Liver (tissue), 9 donors: ENCODE data around the gene ELL3. TPM values are rescaled to one million over a fixed set of nuclear protein-coding genes. Genes with fewer than 3 reads are reported as not detected.
"Not testable (repeated sequence)": the region's sequence is repeated elsewhere in the genome, so short reads cannot be mapped to it uniquely, and the experiment has no call there.

Source experiments
- DNase-seq: peaks from one replicate; pipeline ENCODE4 v3.0.0-alpha.2; 2017; ENCODE audit warnings: low spot score
- H3K27ac ChIP-seq, 2 donors: one replicate each; pipeline ENCODE4 v1.7.0; 2013; ENCODE audit warnings: inconsistent platforms in 2 of 2, low read length in 2 of 2, control low read depth in 1 of 2, low read depth in 1 of 2, mild to moderate bottlenecking in 1 of 2
- H3K27me3 ChIP-seq, 4 donors: one replicate each; pipeline versions ENCODE4 v1.6.1 to v1.7.0; 2013; ENCODE audit warnings: low read length in 3 of 4, inconsistent platforms in 1 of 4, mild to moderate bottlenecking in 1 of 4, moderate library complexity in 1 of 4; ENCODE audit not compliant: control insufficient read depth in 4 of 4, insufficient read depth in 4 of 4
- H3K36me3 ChIP-seq, 4 donors: one replicate each; pipeline versions ENCODE4 v1.6.1 to v1.7.0; 2013; ENCODE audit warnings: low read length in 3 of 4, mild to moderate bottlenecking in 3 of 4, low read depth in 1 of 4, moderate library complexity in 1 of 4; ENCODE audit not compliant: control insufficient read depth in 4 of 4, insufficient read depth in 3 of 4
- H3K4me1 ChIP-seq, 4 donors: one replicate each; pipeline versions ENCODE4 v1.6.1 to v1.7.0; 2013; ENCODE audit warnings: low read length in 3 of 4, mild to moderate bottlenecking in 3 of 4, moderate library complexity in 1 of 4; ENCODE audit not compliant: control insufficient read depth in 4 of 4, insufficient read depth in 4 of 4
- H3K4me3 ChIP-seq, 3 donors: one replicate each; pipeline versions ENCODE4 v1.6.1 to v1.7.0; 2013; ENCODE audit warnings: low read length in 3 of 3, control low read depth in 1 of 3, low read depth in 1 of 3, mild to moderate bottlenecking in 1 of 3
- H3K9ac ChIP-seq, 2 donors: one replicate each; pipeline ENCODE4 v1.7.0; 2013; ENCODE audit warnings: low read length in 2 of 2, mild to moderate bottlenecking in 2 of 2, moderate library complexity in 2 of 2, control low read depth in 1 of 2, low read depth in 1 of 2
- H3K9me3 ChIP-seq, 4 donors: one replicate each; pipeline versions ENCODE4 v1.6.1 to v1.7.0; 2013; ENCODE audit warnings: low read length in 3 of 4; ENCODE audit not compliant: control insufficient read depth in 4 of 4
- GABPA ChIP-seq, 2 donors: IDR thresholded peaks in 1 of 2; conservative IDR thresholded peaks in 1 of 2; 2 replicates each; pipeline ENCODE4 v1.6.1; 2016; ENCODE audit warnings: antibody characterized with exemption in 2 of 2, mild to moderate bottlenecking in 1 of 2, moderate library complexity in 1 of 2
- REST ChIP-seq: IDR thresholded peaks from 2 replicates; pipeline ENCODE4 v1.6.1; 2016; ENCODE audit warnings: antibody characterized with exemption, mild to moderate bottlenecking
- RXRA ChIP-seq, 2 donors: IDR thresholded peaks; 2 replicates each; pipeline ENCODE4 v1.6.1; 2017 to 2018; ENCODE audit warnings: antibody characterized with exemption in 2 of 2, mild to moderate bottlenecking in 1 of 2
- SP1 ChIP-seq: IDR thresholded peaks from 2 replicates; pipeline ENCODE4 v1.6.1; 2018; ENCODE audit warnings: antibody characterized with exemption, mild to moderate bottlenecking
- TAF1 ChIP-seq: conservative IDR thresholded peaks from 2 replicates; pipeline ENCODE4 v1.6.1; 2016; ENCODE audit warnings: antibody characterized with exemption, mild to moderate bottlenecking
- WGBS: extraction: QIAGEN DNeasy Blood & Tissue Kit; methylation state at CpG from one replicate; pipeline ENCODE4 v1.1.7; 2013; 5-methylcytosine and 5-hydroxymethylcytosine counted together
- polyA plus RNA-seq, 2 donors: library from polyadenylated mRNA; stranded (reverse) in 1 of 2; unstranded in 1 of 2; fragments of 200-250 nt in 1 of 2; fragments of >200 nt in 1 of 2; fragmentation: Nextera tagmentation in 1 of 2; extraction: Ambion mirVana in 1 of 2; gene quantifications; one replicate each; pipeline versions ENCODE4 v1.2.1 to v1.2.3, GENCODE V29; 2013 to 2015
- total RNA-seq, 2 donors: library from RNA; depleted of rRNA; stranded (reverse); fragments of >200 nt; gene quantifications; one replicate each; pipeline ENCODE4 v1.2.3, GENCODE V29; 2014
- donor health status: healthy.
- donor health status: healthy.
- donor health status: healthy.
- donor health status: healthy.
- donor health status: healthy.

Gene ELL3
- total and polyA plus RNA-seq, 4 donors: 0.74 to 1.4 (median 0.90) TPM

- no peak for TF ChIP-seq GABPA (IDR thresholded peaks at IDR 0.05 in 1 of 2, conservative IDR thresholded peaks at IDR 0.05 in 1 of 2)
Observed at GRCh38 chr15:43748376-43748775, 28.4 kb downstream of the ELL3 start (continued).

GRCh38 chr15:43746903-43747309, 29.9 kb downstream of the ELL3 start:
- H3K27ac ChIP-seq: peak overlapping the region; percentile 93 to 98
- not testable (repeated sequence) for H3K9me3 ChIP-seq, DNase-seq, H3K27me3 ChIP-seq, H3K36me3 ChIP-seq
- H3K4me1 ChIP-seq: peaks cover 13 to 28% (median 24%) of the 10 kb centered on the region in 4 donors
- H3K4me3 ChIP-seq: peak overlapping the region; percentile 83 to 91 (median 90)
- under 1% methylated on average over 12 of the region's 12 CpGs for WGBS
- H3K9ac ChIP-seq: peak overlapping the region; percentile 78 to 89

- Histone ChIP-seq H3K4me3 (peak within 1 kb of the TSS; percentile 83 to 91 (median 90)), H3K27ac (peak within 1 kb of the TSS; percentile 93 to 98), H3K4me1 (peaks cover 11 to 23% (median 19%) of the 10 kb centered on the region in 4 donors), H3K9ac (peak within 1 kb of the TSS; percentile 78 to 89)
- H3K36me3 ChIP-seq, H3K9me3 ChIP-seq, H3K27me3 ChIP-seq: not testable (repeated sequence)
- TF ChIP-seq REST: peak; percentile 44
- peak; percentile 25 for TF ChIP-seq SP1
- TF ChIP-seq TAF1: peak; percentile 28
- peak; percentile 93 for DNase-seq
- WGBS: under 1% methylated on average over 84 of the region's 84 CpGs
Observed at GRCh38 chr15:43746245-43746902, 30.4 kb downstream of the ELL3 start, which contains the start of gene PDIA3. TSS of gene PDIA3 (plus strand) at chr15:43746438. CDS start at chr15:43746540, 102 bp downstream.

GRCh38 chr15:43735416-43735815, 41.4 kb downstream of the ELL3 start:
- Histone ChIP-seq H3K9ac (no peak overlapping the region), H3K27me3 (no peaks in the 10 kb centered on the region), H3K27ac (no peak overlapping the region), H3K4me3 (no peak overlapping the region), H3K36me3 (no peaks in the 10 kb centered on the region), H3K4me1 (no peaks in the 10 kb centered on the region), H3K9me3 (no peaks in the 10 kb centered on the region)
- no peak for TF ChIP-seq RXRA (IDR thresholded peaks at IDR 0.05)
- DNase-seq: no peak
- WGBS: 92% methylated on average over 6 of the region's 6 CpGs

- DNase-seq, H3K9ac ChIP-seq, H3K4me1 ChIP-seq, H3K27ac ChIP-seq, H3K4me3 ChIP-seq, H3K27me3 ChIP-seq, H3K9me3 ChIP-seq, H3K36me3 ChIP-seq: not testable (repeated sequence)
- WGBS: 76% methylated on average over 1 of the region's 1 CpG
Observed at GRCh38 chr15:43728053-43728725, 48.6 kb downstream of the ELL3 start.

- not testable (repeated sequence) for DNase-seq, H3K9ac ChIP-seq, H3K27me3 ChIP-seq, H3K9me3 ChIP-seq, H3K4me1 ChIP-seq, H3K36me3 ChIP-seq, H3K27ac ChIP-seq, H3K4me3 ChIP-seq
- 86% methylated on average over 1 of the region's 1 CpG for WGBS
Observed at GRCh38 chr15:43726306-43726705, 50.5 kb downstream of the ELL3 start.
